Astrocyte of the cerebellum (primary cell): ENCODE results near the gene HAPLN1.
"Not testable (repeated sequence)": the region's sequence is repeated elsewhere in the genome, so short reads cannot be mapped to it uniquely, and the experiment has no call there.

Source experiments
- DNase-seq: peaks from one replicate; pipeline ENCODE4 v3.0.0-alpha.2; 2011; ENCODE audit warnings: low read depth
- H3K4me3 ChIP-seq: 2 replicates; pipeline ENCODE4 v1.5.1; 2011; ENCODE audit warnings: mild to moderate bottlenecking, low read depth, low read length, moderate library complexity
- CTCF ChIP-seq: IDR thresholded peaks from 2 replicates; pipeline ENCODE4 v1.5.1; 2012; ENCODE audit warnings: low read length, low read depth, moderate library complexity, mild to moderate bottlenecking; ENCODE audit errors: missing control alignments
- in situ Hi-C: cut with HindIII; loops from 2 replicates; pipeline ENCODE4 v1.10.0; 2017; ENCODE audit warnings: low sequenced_read_pairs

Gene HAPLN1

DNA sequence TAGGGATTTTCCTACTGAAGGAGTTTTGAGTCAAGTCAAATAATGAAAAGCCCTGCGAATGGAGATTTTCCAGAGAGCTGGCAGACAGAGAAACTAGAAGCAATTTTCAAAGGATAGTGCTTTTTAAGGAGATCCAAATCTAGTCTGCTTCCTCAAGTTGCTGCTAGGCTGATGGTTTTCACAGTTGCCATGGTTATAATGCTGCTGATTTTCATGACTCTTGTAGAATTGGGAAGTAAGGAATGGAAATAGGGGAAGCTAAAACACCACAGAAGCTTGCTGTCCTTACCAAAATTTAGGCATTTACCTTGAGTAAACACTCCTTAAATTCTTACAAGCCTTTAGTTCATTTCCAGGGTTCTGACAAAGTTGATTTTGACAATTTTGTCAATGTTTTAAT, 30.1 kb upstream of the HAPLN1 start:
- in situ Hi-C loops, result no loop called here
- no peak for DNase-seq
- no peak for TF ChIP-seq CTCF
- H3K4me3 ChIP-seq, result no peak overlapping the region

GRCh38 chr5:83745816-83746215, 25.2 kb upstream of the HAPLN1 start:
- in situ Hi-C loops, result no loop called here
- DNase-seq, result no peak
- H3K4me3 ChIP-seq, result no peak overlapping the region
- TF ChIP-seq CTCF, result no peak

DNA sequence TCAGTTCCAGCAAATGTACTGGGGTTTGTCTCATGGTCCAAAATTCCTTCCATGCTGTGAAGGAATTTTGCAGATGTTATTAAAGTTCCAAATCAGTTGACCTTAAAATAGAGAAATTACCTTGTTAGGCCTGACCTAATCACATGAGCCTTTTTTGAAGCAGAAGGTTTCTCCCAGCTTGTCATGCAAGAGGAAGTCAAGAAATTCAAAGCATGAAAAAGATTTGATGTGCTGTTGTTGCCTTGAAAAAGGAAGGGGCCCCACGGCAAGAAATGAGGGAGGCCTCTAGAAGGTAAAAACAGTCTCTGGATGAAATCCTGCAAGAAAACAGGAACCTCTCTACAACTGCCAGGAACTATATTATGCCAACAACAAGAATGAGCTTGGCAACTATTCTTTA, 24.2 kb upstream of the HAPLN1 start:
- DNase-seq, result no peak
- no peak overlapping the region for H3K4me3 ChIP-seq
- no peak for TF ChIP-seq CTCF
- in situ Hi-C loops, result no loop called here

- no peak for TF ChIP-seq CTCF
- no peak overlapping the region for H3K4me3 ChIP-seq
- in situ Hi-C loops, result no loop called here
- DNase-seq, result no peak
These were observed 21.4 kb upstream of the HAPLN1 start for GRCh38 chr5:83742089-83742488.

GRCh38 chr5:83741571-83741970, 20.9 kb upstream of the HAPLN1 start:
- TF ChIP-seq CTCF, result no peak
- no peak overlapping the region for H3K4me3 ChIP-seq
- DNase-seq, result no peak
- in situ Hi-C loops, result no loop called here

GRCh38 chr5:83740741-83741140, 20.1 kb upstream of the HAPLN1 start:
- TF ChIP-seq CTCF, result no peak
- no peak overlapping the region for H3K4me3 ChIP-seq
- DNase-seq, result no peak
- in situ Hi-C loops, result no loop called here

GRCh38 chr5:83736169-83736568, 15.5 kb upstream of the HAPLN1 start:
- in situ Hi-C loops, H3K4me3 ChIP-seq, DNase-seq: not testable (repeated sequence)

- DNase-seq, in situ Hi-C loops, H3K4me3 ChIP-seq: not testable (repeated sequence)
These were observed 14.4 kb upstream of the HAPLN1 start for GRCh38 chr5:83735058-83735457.
